GM12891 (cell line): ENCODE results near the gene TRAPPC8.
"Not testable (repeated sequence)": the region's sequence is repeated elsewhere in the genome, so short reads cannot be mapped to it uniquely, and the experiment has no call there.

Experiments used
- DNase-seq: peaks from one replicate; pipeline ENCODE4 v3.0.0; 2011; ENCODE audit warnings: low spot score; ENCODE audit not compliant: insufficient read length
- FAIRE-seq: peaks from 2 replicates; lab custom pipeline; 2011; peaks lifted over from hg19 to GRCh38; lab: Jason Lieb, UNC
- PAX5 ChIP-seq: IDR thresholded peaks from 2 replicates; pipeline ENCODE4 v1.6.1; 2011; ENCODE audit warnings: low read length, moderate library complexity, mild to moderate bottlenecking; ENCODE audit not compliant: insufficient read depth, severe bottlenecking
- POLR2A ChIP-seq: IDR thresholded peaks from 2 replicates; pipeline ENCODE4 v1.6.1; 2011; ENCODE audit warnings: low read depth, low read length, control low read depth
- POLR2AphosphoS5 ChIP-seq: IDR thresholded peaks from 2 replicates; pipeline ENCODE4 v1.6.1; 2011; ENCODE audit warnings: low read depth, low read length, control low read depth
- POU2F2 ChIP-seq: IDR thresholded peaks from 2 replicates; pipeline ENCODE4 v1.6.1; 2011; ENCODE audit warnings: low read depth, mild to moderate bottlenecking, control low read depth, low read length, moderate library complexity
- SPI1 ChIP-seq: IDR thresholded peaks from 2 replicates; pipeline ENCODE4 v1.6.1; 2011; ENCODE audit warnings: low read depth, low read length, control low read depth
- TAF1 ChIP-seq: IDR thresholded peaks from 2 replicates; pipeline ENCODE4 v1.6.1; 2011; ENCODE audit warnings: low read depth, low read length, control low read depth

TRAPPC8 gene

DNA sequence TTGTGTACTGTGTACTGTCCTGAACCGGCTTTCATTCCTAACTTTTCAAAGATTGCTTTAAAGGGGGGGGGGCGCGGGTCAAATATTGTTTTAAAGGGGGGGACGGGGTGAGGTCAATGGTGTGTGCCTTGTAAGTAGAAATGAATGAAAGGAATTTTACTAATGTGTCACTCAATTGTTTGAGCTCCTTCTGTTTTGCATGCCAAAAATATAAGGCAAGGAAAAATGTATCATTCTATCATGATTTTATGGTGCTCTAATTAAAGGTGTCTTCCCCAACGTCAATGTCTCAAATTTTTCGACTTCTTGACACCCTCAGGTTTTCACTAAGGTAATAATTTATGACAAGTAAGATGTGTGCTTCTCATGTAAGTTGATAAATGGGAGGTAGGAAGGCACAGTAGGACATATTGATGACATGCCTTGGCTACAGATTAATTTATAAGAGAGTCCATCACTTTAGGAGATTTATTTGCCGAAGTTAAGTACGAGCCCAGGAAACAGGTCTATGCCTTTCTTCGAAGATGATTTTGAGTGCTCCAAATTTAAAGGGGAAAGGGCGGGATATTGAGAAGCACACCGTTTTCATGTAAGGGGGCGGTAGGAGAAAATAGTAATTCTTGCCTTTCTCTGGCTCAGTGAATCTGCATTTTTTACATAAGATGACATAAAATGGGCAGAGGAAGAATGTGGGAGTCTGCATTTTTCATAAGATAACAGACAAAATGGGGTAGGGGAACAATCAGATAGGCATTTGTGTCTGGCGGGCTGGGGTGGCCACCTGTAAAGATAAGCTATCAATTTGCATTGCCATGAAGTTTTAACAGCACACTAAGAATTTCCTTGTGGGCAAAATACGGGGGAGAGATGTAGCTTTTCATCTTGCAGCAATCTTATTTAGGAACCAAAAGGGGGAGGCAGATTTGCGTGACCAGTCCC, 1.2 kb upstream of the TRAPPC8 start:
- TF ChIP-seq TAF1, result no peak
- TF ChIP-seq POLR2A, result no peak
- no peak for TF ChIP-seq PAX5
- TF ChIP-seq SPI1, result no peak
- no peak for TF ChIP-seq POLR2AphosphoS5
- TF ChIP-seq POU2F2, result no peak
- DNase-seq (no peak), FAIRE-seq (peak; percentile 13)

DNA sequence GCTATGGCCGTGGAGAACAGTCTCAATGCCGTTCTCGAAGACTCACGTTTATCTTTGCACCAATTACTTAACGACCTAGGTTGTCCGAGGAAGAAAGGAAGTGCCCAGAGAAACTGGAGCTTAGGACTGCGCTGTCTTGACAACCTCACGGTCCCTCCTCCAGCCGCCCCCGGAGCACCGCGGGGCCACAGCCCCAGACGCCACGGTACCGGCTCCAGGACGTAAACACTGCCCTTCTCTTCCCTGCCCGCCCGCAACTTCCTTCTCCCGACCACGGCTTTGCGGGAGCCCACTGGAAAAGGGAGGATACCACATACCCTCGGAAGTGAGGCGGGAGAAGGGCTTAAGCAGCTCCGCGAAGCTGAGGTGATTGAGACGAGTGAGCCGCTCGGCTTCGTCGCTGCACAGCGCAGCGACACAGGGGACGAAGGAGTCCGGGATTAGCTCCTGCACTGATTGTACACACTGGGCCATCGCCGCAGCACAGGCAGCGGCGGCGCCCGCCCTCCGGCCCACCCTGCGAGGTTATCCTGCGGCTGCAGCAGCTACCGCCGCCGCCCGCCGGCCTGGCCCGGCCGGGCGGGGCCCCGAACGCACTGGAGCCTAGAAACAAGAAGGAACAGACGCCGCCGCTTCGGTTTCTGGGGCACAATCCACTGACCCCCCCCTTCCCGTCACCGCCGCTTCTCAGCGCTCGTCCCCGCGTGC, 483 bp downstream of the TRAPPC8 start:
- FAIRE-seq (peak; percentile 72), DNase-seq (peak; percentile 52)
- TF ChIP-seq TAF1 (0 out of 2 replicates have a peak, but pooled peaks have one; percentile 17), POLR2AphosphoS5 (peak; percentile 52; the same call in 1 of the 2 replicates), PAX5 (no peak), POLR2A (no peak), POU2F2 (no peak), SPI1 (peak; percentile 73)

DNA sequence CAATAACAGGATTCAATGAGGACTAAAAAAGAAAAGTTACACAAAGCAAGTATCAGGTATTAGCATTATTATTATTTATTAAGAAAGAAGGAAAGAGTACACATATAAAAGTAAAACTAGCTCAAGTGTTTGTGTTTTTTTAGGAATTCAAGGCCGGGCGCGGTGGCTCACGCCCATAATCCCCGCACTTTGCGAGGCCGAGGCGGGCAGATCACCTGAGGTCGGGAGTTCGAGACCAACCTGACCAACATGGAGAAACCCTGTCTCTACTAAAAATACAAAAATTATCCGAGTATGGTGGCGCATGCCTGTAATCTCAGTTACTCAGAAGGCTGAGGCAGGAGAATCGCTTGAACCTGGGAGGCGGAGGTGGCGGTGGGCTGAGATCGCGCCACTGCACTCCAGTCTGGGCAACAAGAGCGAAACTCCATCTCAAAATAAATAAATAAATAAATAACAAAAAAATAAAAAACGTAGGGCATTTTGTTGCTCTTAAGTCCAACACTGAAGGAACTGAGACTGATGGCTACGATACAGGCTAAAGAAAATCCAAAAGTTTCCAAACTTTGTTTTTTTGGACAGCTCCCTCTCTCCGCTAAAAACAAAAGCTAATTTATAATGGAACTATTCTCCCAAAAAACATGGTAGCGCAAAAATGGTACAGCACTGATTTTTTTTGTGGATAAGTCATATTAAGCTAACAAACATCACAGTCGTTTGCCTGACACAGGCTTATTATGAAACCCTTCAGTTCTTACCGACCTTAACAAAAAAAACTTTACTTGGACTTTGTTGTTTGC, 1.7 kb downstream of the TRAPPC8 start:
- FAIRE-seq (no peak), DNase-seq (no peak)
- TF ChIP-seq POU2F2 (no peak), POLR2AphosphoS5 (no peak), TAF1 (no peak), SPI1 (no peak), POLR2A (no peak), PAX5 (no peak)

DNA sequence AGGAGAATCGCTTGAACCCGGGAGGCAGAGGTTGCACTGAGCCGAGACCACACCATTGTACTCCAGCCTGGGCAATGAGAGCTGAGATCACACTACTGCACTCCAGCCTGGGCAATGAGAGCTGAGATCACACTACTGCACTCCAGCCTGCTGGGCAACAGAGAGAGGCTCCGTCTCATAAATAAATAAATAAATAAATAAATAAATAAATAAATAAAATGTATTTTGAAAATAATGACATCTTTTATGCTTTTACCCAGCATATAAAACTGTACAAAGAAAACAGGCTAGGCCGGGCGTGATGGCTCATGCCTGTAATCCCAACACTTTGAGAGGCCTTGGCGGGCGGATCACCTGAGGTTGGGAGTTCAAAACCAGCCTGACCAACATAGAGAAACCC, 8.2 kb downstream of the TRAPPC8 start:
- not testable (repeated sequence) for DNase-seq, FAIRE-seq

DNA sequence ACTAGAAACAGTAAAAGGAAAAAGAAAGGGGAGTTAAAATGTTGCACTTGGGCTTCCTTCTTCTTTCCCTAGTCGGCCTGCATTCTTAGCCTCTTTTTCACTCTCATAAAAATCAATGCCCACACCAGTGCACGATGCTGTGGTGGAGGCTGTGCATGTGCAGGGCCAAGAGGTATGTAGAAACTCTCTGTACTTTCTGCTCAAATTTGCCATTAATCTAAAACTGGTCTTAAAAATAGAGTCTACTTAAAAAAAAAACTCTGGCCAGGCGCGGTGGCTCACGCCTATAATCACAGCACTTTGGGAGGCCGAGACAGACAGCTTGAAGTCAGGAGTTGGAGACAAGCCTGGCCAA, 11.1 kb downstream of the TRAPPC8 start:
- no peak for FAIRE-seq
- DNase-seq, result no peak
- no peak for TF ChIP-seq POLR2A
- no peak for TF ChIP-seq TAF1
- TF ChIP-seq POLR2AphosphoS5, result no peak
- no peak for TF ChIP-seq POU2F2
- TF ChIP-seq SPI1, result no peak
- no peak for TF ChIP-seq PAX5

DNA sequence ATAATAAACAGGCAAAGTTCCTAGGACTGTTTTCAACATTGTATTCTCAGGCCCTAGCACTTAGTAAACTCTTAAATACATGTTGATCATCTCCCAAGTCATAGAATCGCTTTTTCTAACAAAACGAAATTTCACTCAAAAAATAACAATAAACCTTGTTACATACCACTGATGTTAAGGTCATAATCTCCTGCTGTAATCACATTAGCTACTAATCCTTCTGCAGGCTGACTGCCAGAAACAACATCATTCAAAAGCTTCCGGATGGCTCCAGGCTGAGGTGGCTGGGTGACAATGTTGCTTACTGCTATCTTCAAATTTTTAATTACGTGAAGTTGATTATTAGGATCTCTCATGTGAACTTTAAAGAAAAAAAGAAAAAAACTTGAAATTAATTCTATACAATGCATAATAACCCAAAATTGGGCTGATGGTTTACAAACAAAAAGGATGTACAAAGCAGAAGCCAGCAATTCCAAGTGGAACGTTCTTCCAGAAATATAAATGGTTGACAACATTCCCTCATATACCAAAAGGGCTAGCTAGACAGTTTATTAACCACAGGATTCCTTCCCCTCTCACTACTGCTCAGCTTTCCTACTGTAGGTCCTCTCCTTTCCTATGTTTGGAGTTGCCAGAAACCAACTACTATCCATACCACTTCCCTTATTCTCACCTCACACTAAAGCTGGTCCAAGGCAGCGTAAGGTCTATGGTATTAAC, 11.6 kb downstream of the TRAPPC8 start:
- DNase-seq, result no peak
- TF ChIP-seq POLR2AphosphoS5, result no peak
- no peak for TF ChIP-seq POLR2A
- no peak for TF ChIP-seq SPI1
- TF ChIP-seq TAF1, result no peak
- no peak for TF ChIP-seq PAX5
- no peak for TF ChIP-seq POU2F2
- FAIRE-seq, result no peak

DNA sequence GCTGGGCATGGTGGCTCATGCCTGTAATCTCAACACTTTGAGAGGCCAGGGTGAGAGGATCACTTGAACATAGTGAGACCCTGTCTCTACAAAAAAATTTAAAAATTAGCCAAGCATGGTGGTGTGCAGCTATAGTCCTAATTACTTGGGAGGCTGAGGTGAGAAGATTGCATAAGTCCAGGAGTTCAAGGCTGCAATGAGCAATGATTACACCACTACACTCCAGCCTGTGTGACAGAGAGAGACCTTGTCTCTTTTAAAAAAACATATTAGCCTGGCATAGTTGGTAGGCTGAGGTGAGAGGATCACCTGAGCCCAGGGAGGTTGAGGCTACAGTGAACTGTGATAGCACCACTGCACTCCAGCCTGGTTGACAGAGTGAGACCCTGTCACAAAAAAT, 13.7 kb downstream of the TRAPPC8 start:
- DNase-seq (no peak), FAIRE-seq (no peak)
- TF ChIP-seq PAX5 (no peak), POU2F2 (no peak), POLR2A (no peak), SPI1 (no peak), POLR2AphosphoS5 (no peak), TAF1 (no peak)

DNA sequence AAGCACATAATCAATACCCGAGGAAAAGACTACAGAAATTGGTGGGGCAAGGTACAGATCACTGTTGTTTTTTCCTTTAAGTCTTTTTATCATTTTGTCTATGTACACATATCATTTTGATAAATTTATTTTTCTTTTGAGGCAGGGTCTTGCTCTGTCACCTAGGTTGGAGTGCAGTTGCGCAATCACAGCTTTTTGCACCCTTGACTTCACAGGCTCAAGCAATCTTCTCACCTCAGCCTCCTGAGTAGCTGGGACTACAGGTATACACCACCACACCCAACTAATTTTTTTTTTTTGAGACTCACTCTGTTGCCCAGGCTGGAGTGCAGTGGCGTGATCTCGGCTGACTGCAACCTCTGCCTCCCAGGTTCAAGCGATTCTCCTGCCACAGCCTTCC, 15.9 kb downstream of the TRAPPC8 start:
- not testable (repeated sequence) for DNase-seq, FAIRE-seq

DNA sequence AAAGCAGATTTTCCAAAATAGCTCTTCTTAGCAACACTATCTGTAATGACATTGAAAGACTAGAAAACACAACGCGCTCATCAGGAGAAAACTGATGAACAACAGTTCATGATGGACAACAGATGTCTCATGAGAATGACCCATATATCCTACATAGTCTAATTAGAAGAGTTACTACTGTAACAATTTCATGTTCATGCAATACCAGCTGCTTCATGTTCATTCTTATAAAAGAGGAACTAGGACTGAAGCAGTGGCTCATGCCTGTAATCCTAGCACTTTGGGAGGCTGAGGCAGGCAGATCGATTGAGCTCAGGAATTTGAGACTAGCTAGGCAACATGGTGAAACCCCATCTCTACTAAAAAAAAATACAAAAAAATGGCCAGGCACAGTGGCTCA, 22.7 kb downstream of the TRAPPC8 start:
- no peak for DNase-seq
- FAIRE-seq, result no peak
- peak; percentile 54 for TF ChIP-seq SPI1
- no peak for TF ChIP-seq PAX5

DNA sequence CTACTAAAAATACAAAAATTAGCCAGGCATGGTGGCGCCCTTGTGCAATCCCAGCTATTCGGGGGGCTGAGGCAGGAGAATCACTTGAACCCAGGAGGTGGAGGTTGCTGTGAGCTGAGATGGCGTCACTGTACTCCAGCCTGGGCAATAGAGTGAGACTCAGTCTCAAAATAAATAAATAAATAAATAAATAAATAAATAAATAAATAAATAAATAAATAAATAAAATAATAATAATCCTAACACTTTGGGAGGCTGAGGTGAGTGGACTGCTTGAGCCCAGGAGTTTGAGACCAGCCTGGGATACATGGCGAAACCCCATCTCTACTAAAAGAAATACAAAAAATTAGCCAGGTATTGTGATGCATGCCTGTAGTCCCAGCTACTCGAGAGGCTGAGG, 23.6 kb downstream of the TRAPPC8 start:
- not testable (repeated sequence) for DNase-seq, FAIRE-seq
